Stomach (tissue), 4 donors: ENCODE data around the gene MLKL.

Experiments used
- EP300 ChIP-seq: sonication (generic); formaldehyde crosslinking; IDR thresholded peaks from one replicate; pipeline ENCODE4 v1.6.1; 2017; ENCODE audit warnings: antibody characterized with exemption
- POLR2A ChIP-seq, 4 donors: fragments of 450-650 bp; IDR thresholded peaks; one replicate each; pipeline ENCODE4 v1.6.1; 2016; ENCODE audit warnings: antibody characterized with exemption in 4 of 4, control low read depth in 2 of 4, mild to moderate bottlenecking in 1 of 4, moderate library complexity in 1 of 4
- POLR2AphosphoS5 ChIP-seq, 3 donors: sonication (generic); formaldehyde crosslinking; IDR thresholded peaks; one replicate each; pipeline ENCODE4 v1.6.1; 2016; ENCODE audit warnings: antibody characterized with exemption in 3 of 3
- TF ChIP-seq, protein P1 (sequence below), 7 experiments: fragments of 450-650 bp in 4 of 7; fragments of 200-600 bp in 3 of 7; sonication (generic) in 3 of 7; IDR thresholded peaks; one replicate each; pipeline ENCODE4 v1.5.1; 2016 to 2019; ENCODE audit warnings: antibody characterized with exemption in 7 of 7, control low read depth in 2 of 7, mild to moderate bottlenecking in 1 of 7

DNA sequence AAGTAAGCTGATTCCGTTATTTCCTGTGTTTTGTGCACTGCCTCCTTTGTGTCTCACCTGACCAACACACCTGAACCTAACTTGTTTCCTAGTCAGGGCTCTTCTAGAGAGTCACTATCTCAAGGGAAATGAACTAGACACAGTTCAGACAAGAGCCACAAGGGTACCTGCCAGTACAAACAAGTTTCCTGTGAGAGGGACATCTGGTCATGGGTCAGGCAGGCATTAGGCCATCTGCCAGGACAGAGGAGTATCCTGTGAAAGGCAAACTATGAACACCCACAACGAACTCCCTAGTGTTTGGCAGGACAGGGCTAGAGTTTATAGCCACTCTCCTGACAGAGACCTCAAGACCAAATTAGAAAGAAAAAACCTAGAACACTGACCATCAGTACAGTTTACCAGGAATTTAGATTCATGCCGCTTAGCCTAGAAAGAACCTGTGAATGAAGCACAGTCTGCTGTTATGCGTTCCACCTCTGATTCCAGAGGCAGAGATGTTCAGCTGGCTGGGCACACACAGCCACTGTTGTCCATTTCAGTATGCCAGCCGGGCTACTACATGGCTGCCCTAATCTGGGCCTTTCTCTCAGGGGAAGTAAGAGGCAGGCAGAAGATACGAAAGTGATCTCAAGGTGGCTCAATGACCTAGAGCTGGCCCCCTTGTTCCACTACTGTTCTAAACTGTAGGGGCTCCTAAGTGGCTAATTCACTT is 73.0 kb downstream of the MLKL start:
- TF ChIP-seq, protein P1, sequence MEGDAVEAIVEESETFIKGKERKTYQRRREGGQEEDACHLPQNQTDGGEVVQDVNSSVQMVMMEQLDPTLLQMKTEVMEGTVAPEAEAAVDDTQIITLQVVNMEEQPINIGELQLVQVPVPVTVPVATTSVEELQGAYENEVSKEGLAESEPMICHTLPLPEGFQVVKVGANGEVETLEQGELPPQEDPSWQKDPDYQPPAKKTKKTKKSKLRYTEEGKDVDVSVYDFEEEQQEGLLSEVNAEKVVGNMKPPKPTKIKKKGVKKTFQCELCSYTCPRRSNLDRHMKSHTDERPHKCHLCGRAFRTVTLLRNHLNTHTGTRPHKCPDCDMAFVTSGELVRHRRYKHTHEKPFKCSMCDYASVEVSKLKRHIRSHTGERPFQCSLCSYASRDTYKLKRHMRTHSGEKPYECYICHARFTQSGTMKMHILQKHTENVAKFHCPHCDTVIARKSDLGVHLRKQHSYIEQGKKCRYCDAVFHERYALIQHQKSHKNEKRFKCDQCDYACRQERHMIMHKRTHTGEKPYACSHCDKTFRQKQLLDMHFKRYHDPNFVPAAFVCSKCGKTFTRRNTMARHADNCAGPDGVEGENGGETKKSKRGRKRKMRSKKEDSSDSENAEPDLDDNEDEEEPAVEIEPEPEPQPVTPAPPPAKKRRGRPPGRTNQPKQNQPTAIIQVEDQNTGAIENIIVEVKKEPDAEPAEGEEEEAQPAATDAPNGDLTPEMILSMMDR (IDR thresholded peaks at IDR 0.05), result no peak
- TF ChIP-seq POLR2A (IDR thresholded peaks at IDR 0.05) (no peak), EP300 (no peak), POLR2AphosphoS5 (IDR thresholded peaks at IDR 0.05) (no peak)
